Medulla oblongata (tissue), 1 donor: ENCODE data around the gene DIP2C.
"Not testable (repeated sequence)": the region's sequence is repeated elsewhere in the genome, so short reads cannot be mapped to it uniquely, and the experiment has no call there.

Source experiments
- DNase-seq: peaks from one replicate; pipeline ENCODE4 v3.0.0-alpha.2; 2015; ENCODE audit errors: extremely low spot score

Gene DIP2C

DNA sequence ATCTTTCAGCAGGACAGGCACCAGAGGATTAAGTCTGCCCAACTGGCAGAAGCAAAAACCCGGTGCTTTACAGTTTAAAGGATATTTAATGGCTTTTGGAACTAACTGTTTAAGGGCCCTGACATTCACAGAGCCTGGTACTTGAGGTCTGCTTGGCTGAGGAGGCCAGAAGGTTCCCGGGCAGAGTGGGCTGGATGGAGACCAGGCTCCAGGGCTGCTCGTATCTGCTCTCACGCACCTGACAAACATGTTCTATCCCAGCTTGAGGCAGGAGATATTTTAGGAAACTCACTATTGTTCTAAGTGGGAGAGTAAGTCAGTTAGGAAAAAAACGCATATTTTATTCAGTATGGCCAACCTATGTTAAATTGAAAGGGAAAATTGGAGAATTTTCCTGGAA is 410.8 kb downstream of the DIP2C start:
- DNase-seq = no peak

DNA sequence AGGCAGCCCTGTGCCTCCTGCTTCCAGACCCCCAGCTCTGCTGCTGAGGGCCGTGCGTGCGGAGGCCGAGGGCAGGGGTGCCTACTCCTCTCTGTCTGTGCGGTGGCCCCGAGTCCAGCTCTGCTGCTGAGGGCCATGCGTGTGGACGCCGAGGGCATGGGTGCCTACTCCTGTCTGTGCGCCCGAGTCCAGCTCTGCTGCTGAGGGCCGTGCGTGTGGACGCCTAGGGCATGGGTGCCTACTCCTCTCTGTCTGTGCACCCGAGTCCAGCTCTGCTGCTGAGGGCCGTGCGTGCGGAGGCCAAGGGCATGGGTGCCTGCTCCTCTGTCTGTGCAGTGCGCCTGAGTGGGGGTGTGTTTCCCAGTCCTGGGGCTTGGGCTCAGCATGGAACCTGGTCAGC is 411.5 kb downstream of the DIP2C start:
- no peak for DNase-seq

DNA sequence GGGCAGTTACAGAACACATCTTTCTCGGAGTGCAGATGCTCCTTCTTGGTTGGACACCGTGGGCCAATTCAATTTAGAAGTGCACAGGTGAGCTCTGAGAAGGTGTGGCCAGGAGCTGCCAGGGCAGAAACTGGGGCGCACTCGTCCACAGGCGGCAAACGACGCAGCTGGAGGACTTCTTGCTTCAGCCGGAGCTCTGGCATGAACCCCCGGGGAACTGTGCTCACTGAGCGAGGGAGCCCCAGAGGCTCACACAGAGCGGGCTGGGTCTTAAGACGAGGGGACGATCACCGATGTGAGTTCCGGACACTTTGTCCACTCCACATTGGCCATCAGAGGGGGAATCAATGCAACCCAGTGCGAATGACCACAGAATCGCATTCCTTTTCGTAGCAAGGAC is 413.8 kb downstream of the DIP2C start:
- DNase-seq = no peak

GRCh38 chr10:274866-275265 is 414.6 kb downstream of the DIP2C start:
- no peak for DNase-seq

GRCh38 chr10:273088-273487 is 416.4 kb downstream of the DIP2C start:
- no peak for DNase-seq

- DNase-seq = no peak
Measured at GRCh38 chr10:271722-272121, 417.7 kb downstream of the DIP2C start.

DNA sequence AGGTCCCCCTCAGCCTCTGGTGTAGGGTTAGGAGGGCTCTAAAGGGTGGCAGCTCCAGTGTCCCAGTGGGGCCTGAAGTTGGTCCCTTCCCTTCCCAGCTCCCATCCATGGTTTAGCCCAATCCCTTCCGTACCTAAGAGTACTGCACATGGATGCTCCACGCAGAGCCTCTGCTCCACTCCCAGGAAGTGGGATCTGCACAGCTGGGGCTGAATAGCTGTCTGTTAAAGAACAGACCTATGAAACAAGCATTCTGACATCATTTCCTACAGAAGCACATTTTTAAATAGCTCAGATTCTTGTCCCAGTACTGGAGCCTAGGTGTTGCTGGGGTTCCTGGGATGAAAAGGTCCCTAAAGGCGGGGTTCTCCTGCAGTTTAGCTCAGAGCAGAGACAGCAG is 418.3 kb downstream of the DIP2C start:
- no peak for DNase-seq

GRCh38 chr10:269440-270074 is 419.9 kb downstream of the DIP2C start:
- no peak for DNase-seq

DNA sequence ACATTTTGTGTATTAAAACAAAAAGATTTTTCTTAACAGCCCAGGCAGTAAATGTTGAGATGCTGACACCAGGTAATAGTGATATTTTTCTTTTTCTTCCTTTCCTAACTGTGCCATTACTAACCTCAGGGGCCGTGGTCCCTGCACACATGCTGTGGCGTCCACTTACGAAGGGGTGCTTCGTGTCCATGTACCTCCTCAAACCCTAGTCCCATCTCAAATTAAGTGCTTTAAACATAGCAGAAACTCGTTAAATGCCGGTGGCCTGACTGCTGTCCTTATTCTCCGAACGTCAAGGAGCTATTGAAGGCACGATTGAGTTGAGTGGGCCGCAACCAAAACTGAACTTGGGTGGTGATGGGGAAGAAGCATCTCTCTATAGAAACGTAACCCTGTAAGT is 421.8 kb downstream of the DIP2C start:
- DNase-seq = no peak

- DNase-seq = no peak
Measured at GRCh38 chr10:266974-267425, 422.5 kb downstream of the DIP2C start.

DNA sequence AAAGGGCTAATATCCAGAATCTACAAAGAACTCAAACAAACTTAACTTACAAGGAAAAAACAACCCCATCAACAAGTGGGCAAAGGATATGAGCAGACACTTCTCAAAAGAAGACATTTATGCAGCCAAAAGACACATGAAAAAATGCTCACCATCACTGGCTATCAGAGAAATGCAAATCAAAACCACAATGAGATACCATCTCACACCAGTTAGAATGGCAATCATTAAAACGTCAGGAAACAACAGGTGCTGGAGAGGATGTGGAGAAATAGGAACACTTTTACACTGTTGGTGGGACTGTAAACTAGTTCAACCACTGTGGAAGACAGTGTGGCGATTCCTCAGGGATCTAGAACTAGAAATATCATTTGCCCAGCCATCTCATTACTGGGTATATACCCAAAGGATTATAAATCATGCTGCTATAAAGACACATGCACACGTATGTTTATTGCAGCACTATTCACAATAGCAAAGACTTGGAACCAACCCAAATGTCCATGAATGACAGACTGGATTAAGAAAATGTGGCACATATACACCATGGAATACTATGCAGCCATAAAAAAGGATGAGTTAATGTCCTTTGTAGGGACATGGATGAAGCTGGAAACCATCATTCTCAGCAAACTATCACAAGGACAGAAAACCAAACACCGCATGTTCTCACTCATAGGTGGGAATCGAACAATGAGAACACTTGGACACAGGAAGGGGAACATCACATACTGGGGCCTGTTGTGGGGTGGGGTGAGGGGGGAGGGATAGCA is 423.5 kb downstream of the DIP2C start:
- DNase-seq = not testable (repeated sequence)

- DNase-seq = not testable (repeated sequence)
Measured at GRCh38 chr10:265074-265440, 424.4 kb downstream of the DIP2C start.

DNA sequence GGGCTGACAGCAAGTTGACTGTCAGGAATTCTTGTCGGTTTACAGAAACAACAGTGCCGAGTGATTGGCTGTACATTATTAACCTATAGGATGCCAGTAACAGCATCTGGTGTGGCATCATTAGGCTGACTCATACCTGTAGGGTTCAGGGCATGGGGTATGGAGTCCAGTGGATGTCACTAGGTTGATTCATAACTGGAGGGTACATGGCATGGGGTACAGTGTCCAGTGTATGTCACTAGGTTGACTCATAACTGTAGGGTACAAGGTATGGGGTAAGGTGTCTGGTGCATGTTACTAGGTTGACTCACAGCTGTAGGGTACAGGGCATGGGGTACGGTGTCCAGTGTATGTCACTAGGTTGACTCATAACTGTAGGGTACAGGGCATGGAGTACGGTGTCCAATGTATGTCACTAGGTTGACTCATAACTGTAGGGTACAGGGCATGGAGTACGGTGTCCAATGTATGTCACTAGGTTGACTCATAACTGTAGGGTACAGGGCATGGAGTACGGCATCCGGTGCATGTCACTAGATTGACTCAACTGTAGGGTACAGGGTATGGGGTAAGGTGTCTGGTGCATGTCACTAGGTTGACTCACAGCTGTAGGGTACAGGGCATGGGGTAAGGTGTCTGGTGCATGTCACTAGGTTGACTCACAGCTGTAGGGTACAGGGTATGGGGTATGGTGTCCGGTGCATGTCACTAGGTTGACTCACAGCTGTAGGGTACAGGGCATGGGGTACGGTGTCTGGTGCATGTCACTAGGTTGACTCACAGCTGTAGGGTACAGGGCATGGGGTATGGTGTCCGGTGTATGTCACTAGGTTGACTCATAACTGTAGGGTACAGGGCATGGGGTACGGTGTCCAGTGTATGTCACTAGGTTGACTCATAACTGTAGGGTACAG is 425.1 kb downstream of the DIP2C start:
- not testable (repeated sequence) for DNase-seq

DNA sequence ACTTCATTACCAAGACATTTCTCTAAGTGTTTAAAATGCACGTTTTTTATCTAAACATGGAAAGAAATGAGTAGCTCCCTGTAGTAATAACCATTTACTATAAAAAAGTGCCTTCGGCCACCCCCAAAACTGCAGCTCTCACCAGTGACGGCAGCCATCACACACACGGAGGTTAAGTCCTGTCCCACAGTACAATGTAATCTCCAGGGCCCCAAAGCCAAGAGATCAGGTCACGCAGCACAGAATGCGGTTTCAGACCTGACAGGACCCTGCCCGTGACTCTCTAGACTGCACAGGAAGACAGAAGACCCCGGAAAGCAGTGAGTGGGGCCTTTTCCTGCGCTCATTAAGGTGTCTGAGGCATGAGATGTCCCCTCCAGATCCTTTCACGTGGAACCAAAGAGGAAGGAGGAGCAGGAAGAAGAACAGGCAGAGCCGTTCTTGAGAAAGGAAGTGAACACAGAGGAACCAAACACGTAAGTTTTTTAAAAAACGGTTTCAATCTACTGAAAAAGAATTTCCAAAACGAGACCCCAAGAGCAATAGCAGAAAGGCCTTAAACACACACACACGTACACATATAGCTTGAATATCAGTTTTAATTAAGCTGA is 428.5 kb downstream of the DIP2C start:
- no peak for DNase-seq

DNA sequence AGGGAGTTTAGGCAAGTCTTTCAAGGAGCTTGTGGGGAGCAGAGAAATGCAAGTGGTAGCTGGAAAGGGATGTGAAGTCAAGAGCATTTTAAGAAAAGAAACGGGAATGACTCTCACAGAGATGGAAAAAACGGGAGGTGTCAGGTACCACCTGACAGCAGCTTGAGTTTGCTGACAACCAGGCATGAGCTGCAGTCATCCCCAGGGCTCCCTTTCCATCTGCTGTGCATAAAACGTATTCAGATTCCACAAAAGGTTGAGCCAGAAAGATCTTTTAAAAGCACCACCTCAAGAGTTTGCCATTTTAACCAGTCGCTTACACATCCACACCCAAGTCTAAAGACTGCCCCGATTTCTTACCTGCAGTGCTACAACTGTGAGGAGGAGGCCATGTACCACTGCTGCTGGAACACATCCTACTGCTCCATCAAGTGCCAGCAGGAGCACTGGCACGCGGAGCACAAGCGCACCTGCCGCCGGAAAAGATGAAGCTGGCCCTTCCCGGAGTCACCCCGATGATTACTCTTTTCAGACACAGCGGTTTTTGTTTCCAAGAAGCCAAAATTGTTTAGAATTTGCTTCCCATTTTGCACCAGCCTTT is 437.4 kb downstream of the DIP2C start:
- no peak for DNase-seq

DNA sequence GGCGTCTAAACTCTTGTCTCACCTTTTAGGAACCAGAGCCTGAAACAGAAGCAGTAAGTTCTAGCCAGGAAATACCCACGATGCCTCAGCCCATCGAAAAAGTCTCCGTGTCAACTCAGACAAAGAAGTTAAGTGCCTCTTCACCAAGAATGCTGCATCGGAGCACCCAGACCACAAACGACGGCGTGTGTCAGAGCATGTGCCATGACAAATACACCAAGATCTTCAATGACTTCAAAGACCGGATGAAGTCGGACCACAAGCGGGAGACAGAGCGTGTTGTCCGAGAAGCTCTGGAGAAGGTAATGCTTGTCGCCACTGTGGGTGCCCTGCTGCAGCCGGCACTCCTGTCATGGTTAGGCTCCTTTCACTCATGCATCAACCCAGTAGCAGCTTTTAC is 441.2 kb downstream of the DIP2C start:
- no peak for DNase-seq

DNA sequence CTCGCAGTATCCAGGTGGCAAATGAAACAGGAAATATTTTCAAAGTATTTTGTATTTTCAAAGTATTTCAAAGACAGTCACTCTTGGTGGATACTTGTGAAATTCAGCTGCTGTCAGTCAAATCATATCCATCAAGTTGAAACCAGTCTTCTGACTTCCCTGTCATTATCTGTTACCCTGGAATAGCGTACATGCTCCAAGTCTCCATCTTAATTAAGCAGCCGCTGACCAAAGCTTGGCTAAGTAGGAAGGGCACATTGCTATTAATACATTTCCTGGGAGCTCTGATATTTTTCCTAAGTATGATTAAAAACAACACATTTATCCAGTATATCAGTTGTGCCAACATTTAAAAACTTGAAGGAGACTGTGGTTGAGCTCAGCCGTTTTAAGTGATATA is 442.0 kb downstream of the DIP2C start:
- DNase-seq = no peak

- no peak for DNase-seq
Measured at GRCh38 chr10:246431-246830, 443.0 kb downstream of the DIP2C start.

DNA sequence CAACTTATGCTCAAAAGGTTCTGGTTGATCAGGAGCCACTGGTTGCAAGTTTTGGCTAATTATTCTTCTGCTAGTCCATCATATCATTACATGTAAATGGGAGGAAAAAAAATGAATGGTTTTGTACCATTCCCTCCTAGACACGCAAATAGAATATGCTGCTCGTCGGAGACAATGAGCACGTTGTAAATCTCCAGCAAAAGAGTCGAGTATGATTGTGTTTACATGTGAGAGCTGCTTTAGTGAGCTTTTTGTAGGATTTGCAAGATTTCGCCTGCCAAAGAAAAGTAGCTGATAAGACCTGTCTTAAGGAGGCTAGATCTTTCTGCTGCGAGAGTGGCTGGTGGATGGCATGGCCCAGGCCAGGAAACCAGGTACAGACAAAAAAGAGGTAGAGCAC is 445.2 kb downstream of the DIP2C start:
- DNase-seq = peak; percentile 62

- DNase-seq = no peak
Measured at GRCh38 chr10:241966-242643, 447.4 kb downstream of the DIP2C start.

DNA sequence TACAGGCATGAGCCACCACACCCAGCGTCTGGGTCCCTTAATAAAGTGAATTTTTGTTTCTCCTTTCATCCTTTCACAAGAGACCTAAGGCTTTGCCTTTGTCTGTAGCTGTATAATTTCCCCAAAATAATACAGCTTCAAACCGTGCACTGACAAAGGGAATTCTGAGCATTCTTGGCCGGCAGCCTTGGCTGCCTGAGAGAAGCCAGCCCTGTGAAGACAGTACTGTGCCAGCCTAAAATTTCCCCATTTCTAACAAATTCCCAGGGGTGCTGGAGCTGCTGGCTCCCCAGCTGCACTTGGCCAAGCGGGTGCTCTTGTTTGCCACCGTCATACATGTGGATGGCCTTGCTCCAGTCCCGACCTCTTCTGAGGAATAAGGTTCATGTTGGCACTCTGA is 448.0 kb downstream of the DIP2C start:
- DNase-seq = peak; percentile 38
